ENCODE measurements around the gene AQP9.

DNA sequence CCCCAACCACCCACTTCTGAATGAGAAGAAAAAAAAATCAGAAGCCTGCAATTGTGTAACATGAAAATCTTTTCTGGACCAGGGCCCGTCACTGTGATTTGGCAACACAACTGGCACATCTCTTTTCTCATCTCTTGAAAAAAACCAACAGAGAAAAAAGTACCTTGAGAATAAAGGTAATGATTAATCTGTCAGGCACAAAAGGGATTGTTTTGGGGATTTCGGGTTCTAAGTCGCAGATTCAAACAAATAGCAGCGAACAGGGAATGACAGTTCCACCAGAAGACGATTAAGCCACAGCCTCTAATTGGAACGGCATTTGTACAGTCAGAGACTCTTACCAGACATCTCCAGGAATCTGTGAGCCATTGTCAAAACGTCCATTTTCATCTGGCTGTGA is at the start of gene AQP9:
- TF ChIP-seq CTCF (IDR thresholded peaks at IDR 0.05) (no peak), ZFP36 (IDR thresholded peaks at IDR 0.05; ENCODE audit: borderline replicate concordance, partially characterized antibody) (no peak), POLR2A (IDR thresholded peaks at IDR 0.05; ENCODE audit: low read length) (no peak), PHF8 (IDR thresholded peaks at IDR 0.05; ENCODE audit: borderline replicate concordance, low read depth) (no peak), ZSCAN20 (CRISPR knock-in tag; IDR thresholded peaks at IDR 0.05) (no peak), PBX3 (IDR thresholded peaks at IDR 0.05) (no peak), RAD21 (conservative IDR thresholded peaks at IDR 0.05 in 1 of 2, IDR thresholded peaks at IDR 0.05 in 1 of 2) (no peak), SREBF2 (IDR thresholded peaks at IDR 0.05) (no peak), CEBPB (IDR thresholded peaks at IDR 0.05) (no peak), POLR2AphosphoS2 (conservative IDR thresholded peaks at IDR 0.05; ENCODE audit: low read length) (no peak), FOXS1 (CRISPR knock-in tag; IDR thresholded peaks at IDR 0.05) (no peak)
- TF ChIP-seq, protein P1, sequence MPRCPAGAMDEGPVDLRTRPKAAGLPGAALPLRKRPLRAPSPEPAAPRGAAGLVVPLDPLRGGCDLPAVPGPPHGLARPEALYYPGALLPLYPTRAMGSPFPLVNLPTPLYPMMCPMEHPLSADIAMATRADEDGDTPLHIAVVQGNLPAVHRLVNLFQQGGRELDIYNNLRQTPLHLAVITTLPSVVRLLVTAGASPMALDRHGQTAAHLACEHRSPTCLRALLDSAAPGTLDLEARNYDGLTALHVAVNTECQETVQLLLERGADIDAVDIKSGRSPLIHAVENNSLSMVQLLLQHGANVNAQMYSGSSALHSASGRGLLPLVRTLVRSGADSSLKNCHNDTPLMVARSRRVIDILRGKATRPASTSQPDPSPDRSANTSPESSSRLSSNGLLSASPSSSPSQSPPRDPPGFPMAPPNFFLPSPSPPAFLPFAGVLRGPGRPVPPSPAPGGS (IDR thresholded peaks at IDR 0.05) = no peak
- TF ChIP-seq, protein P2, sequence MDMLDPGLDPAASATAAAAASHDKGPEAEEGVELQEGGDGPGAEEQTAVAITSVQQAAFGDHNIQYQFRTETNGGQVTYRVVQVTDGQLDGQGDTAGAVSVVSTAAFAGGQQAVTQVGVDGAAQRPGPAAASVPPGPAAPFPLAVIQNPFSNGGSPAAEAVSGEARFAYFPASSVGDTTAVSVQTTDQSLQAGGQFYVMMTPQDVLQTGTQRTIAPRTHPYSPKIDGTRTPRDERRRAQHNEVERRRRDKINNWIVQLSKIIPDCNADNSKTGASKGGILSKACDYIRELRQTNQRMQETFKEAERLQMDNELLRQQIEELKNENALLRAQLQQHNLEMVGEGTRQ (IDR thresholded peaks at IDR 0.05) = no peak
- TF ChIP-seq, protein P3, sequence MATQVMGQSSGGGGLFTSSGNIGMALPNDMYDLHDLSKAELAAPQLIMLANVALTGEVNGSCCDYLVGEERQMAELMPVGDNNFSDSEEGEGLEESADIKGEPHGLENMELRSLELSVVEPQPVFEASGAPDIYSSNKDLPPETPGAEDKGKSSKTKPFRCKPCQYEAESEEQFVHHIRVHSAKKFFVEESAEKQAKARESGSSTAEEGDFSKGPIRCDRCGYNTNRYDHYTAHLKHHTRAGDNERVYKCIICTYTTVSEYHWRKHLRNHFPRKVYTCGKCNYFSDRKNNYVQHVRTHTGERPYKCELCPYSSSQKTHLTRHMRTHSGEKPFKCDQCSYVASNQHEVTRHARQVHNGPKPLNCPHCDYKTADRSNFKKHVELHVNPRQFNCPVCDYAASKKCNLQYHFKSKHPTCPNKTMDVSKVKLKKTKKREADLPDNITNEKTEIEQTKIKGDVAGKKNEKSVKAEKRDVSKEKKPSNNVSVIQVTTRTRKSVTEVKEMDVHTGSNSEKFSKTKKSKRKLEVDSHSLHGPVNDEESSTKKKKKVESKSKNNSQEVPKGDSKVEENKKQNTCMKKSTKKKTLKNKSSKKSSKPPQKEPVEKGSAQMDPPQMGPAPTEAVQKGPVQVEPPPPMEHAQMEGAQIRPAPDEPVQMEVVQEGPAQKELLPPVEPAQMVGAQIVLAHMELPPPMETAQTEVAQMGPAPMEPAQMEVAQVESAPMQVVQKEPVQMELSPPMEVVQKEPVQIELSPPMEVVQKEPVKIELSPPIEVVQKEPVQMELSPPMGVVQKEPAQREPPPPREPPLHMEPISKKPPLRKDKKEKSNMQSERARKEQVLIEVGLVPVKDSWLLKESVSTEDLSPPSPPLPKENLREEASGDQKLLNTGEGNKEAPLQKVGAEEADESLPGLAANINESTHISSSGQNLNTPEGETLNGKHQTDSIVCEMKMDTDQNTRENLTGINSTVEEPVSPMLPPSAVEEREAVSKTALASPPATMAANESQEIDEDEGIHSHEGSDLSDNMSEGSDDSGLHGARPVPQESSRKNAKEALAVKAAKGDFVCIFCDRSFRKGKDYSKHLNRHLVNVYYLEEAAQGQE (IDR thresholded peaks at IDR 0.05) = no peak
